ENCODE data around the gene GRAMD2B.

Gene GRAMD2B

GRCh38 chr5:126543009-126543408 is 119.8 kb downstream of the GRAMD2B start:
- DNase-seq (ENCODE audit: low read depth) = no peak

GRCh38 chr5:126543660-126544059 is 120.5 kb downstream of the GRAMD2B start:
- DNase-seq (ENCODE audit: low read depth) = no peak
